GM12878 (cell line): ENCODE measurements around the gene ID4. TPM values are rescaled to one million over a fixed set of nuclear protein-coding genes. Genes with fewer than 3 reads are reported as not detected.

ENCODE experiments used
- ATAC-seq: fragments of 200-7000 bp; cut with Tn5 transposase; 3 replicates; pipeline ENCODE4 v1.9.1; 2020; ENCODE audit warnings: mild to moderate bottlenecking, moderate library complexity
- BruUV-seq: library from RNA; stranded (reverse); fragments of 400-500 nt; replicated peaks from 2 replicates; lab custom pipeline; 2021; lab: Mats Ljungman, UMichigan
- CTCF ChIA-PET: fragments of 300-600 bp; sonication (Branson Sonifier 250); formaldehyde crosslinking; extraction: SDS; loops from one replicate; lab custom pipeline; 2021; ENCODE audit warnings: inconsistent platforms; lab: Yijun Ruan, JAX
- POLR2A ChIA-PET: fragments of 350-600 bp; formaldehyde crosslinking; extraction: SDS; loops from one replicate; lab custom pipeline; 2021; ENCODE audit warnings: inconsistent platforms; lab: Charles Lee
- RAD21 ChIA-PET: fragments of 300-600 bp; sonication (Branson Sonifier 250); formaldehyde crosslinking; loops from one replicate; lab custom pipeline; 2023; ENCODE audit warnings: antibody characterized with exemption; ENCODE audit not compliant: unreplicated experiment; lab: Charles Lee
- SMC1A ChIA-PET: fragments of 300-600 bp; sonication (Branson Sonifier 250); formaldehyde crosslinking; loops from one replicate; lab custom pipeline; 2023; ENCODE audit not compliant: unreplicated experiment, uncharacterized antibody; lab: Charles Lee
- DNase-seq: peaks from one replicate; pipeline ENCODE4 v3.0.0-alpha.2; 2011; ENCODE audit warnings: low read depth, low spot score
- FAIRE-seq: peaks from 3 replicates; lab custom pipeline; 2011; peaks lifted over from hg19 to GRCh38; lab: Jason Lieb, UNC
- H2AFZ ChIP-seq: 2 replicates; pipeline ENCODE4 v1.6.0; 2011; ENCODE audit warnings: low read depth, low read length, control low read depth; ENCODE audit not compliant: control insufficient read depth
- H3K27ac ChIP-seq: 2 replicates; pipeline ENCODE4 v1.5.1; 2011; ENCODE audit warnings: control low read depth; ENCODE audit not compliant: control insufficient read depth, insufficient read depth
- H3K27me3 ChIP-seq, 2 experiments: replicated peaks in 1 of 2; 2 replicates each; pipeline versions ENCODE4 v1.6.0 to v1.6.1; 2011; ENCODE audit warnings: low read length in 1 of 2; ENCODE audit not compliant: control insufficient read depth in 2 of 2, insufficient read depth in 2 of 2
- H3K36me3 ChIP-seq, 2 experiments: 2 replicates each; pipeline ENCODE4 v1.5.1; 2011; ENCODE audit warnings: low read length in 1 of 2; ENCODE audit not compliant: control insufficient read depth in 2 of 2, insufficient read depth in 2 of 2
- H3K4me1 ChIP-seq: 2 replicates; pipeline ENCODE4 v1.6.1; 2011; ENCODE audit warnings: mild to moderate bottlenecking, low read length, moderate library complexity, mixed read lengths; ENCODE audit not compliant: control insufficient read depth, insufficient read depth
- H3K4me2 ChIP-seq: 2 replicates; pipeline ENCODE4 v1.6.0; 2011; ENCODE audit warnings: control low read depth; ENCODE audit not compliant: control insufficient read depth, insufficient read depth
- H3K4me3 ChIP-seq: fragments of 200-600 bp; sonication (generic); 2 replicates; pipeline ENCODE4 v1.5.1; 2016
- H3K79me2 ChIP-seq: 2 replicates; pipeline ENCODE4 v1.6.0; 2011; ENCODE audit warnings: low read length; ENCODE audit not compliant: control insufficient read depth, insufficient read depth
- H3K9ac ChIP-seq: 2 replicates; pipeline ENCODE4 v1.8.0; 2011; ENCODE audit warnings: low read length, control low read depth, mixed read lengths; ENCODE audit not compliant: control insufficient read depth, insufficient read depth
- H3K9me3 ChIP-seq: replicated peaks from 3 replicates; pipeline ENCODE4 v1.5.1; 2011; ENCODE audit warnings: mild to moderate bottlenecking, low read length; ENCODE audit not compliant: control insufficient read depth, insufficient read depth
- H4K20me1 ChIP-seq: 2 replicates; pipeline ENCODE4 v1.6.0; 2011; ENCODE audit not compliant: control insufficient read depth, insufficient read depth
- ASH2L ChIP-seq: fragments of 300-600, 200-600 bp; sonication (generic); IDR thresholded peaks from 2 replicates; pipeline ENCODE4 v1.6.1; 2017; ENCODE audit warnings: low read depth, mild to moderate bottlenecking, borderline replicate concordance
- ATF2 ChIP-seq: IDR thresholded peaks from 2 replicates; pipeline ENCODE4 v1.6.1; 2012; ENCODE audit warnings: low read length, inconsistent platforms
- BHLHE40 ChIP-seq, 2 experiments: fragments of 450-650 bp in 1 of 2; IDR thresholded peaks; 2 replicates each; pipeline ENCODE4 v1.6.1; 2011 to 2017; ENCODE audit warnings: low read depth in 2 of 2, borderline replicate concordance in 1 of 2, improper control_type of control experiment in 1 of 2, low read length in 1 of 2, mild to moderate bottlenecking in 1 of 2
- E2F8 ChIP-seq: fragments of 450-650 bp; IDR thresholded peaks from 2 replicates; pipeline ENCODE4 v1.6.1; 2018; ENCODE audit warnings: mild to moderate bottlenecking, low read depth, moderate library complexity; ENCODE audit not compliant: partially characterized antibody
- EED ChIP-seq: sonication (generic); IDR thresholded peaks from 2 replicates; pipeline ENCODE4 v1.6.1; 2016; ENCODE audit warnings: antibody characterized with exemption, low read depth
- RAD21 ChIP-seq: IDR thresholded peaks from 2 replicates; pipeline ENCODE4 v1.6.1; 2011; ENCODE audit warnings: mild to moderate bottlenecking, low read depth, low read length, moderate library complexity; ENCODE audit not compliant: insufficient read depth
- RBBP5 ChIP-seq: fragments of 200-600 bp; sonication (generic); conservative IDR thresholded peaks from 2 replicates; pipeline ENCODE4 v1.6.1; 2016
- SREBF1 ChIP-seq: IDR thresholded peaks from 2 replicates; pipeline ENCODE4 v1.6.1; 2012; ENCODE audit warnings: mild to moderate bottlenecking, low read length
- SUPT20H ChIP-seq: IDR thresholded peaks from 2 replicates; pipeline ENCODE4 v1.6.1; 2011; ENCODE audit warnings: low read depth, mild to moderate bottlenecking, low read length, moderate library complexity, borderline replicate concordance; ENCODE audit not compliant: control insufficient read depth
- WGBS: methylation state at CpG from one replicate; pipeline ENCODE4 v1.1.6; 2016; ENCODE audit warnings: low lambda C conversion rate; ENCODE audit not compliant: insufficient replicate concordance, insufficient coverage; ENCODE audit errors: missing lambda C conversion rate; 5-methylcytosine and 5-hydroxymethylcytosine counted together
- in situ Hi-C: fragments of 300-500 bp; cut with MboI; formaldehyde crosslinking; loops from 9 replicates; pipeline ENCODE4 v1.14.3; 2018; ENCODE audit warnings: mixed read lengths
- intact Hi-C: fragments of 100-400 bp; cut with micrococcal nuclease; formaldehyde crosslinking; loops from one replicate; pipeline ENCODE4 v1.14.2; 2022; ENCODE audit not compliant: unreplicated experiment
- polyA plus RNA-seq, 11 experiments: library from polyadenylated mRNA; depleted of rRNA in 4 of 11; unstranded in 6 of 11; stranded (reverse) in 5 of 11; fragments of >200 nt; fragmentation: Nextera tagmentation in 4 of 11; fragmentation: Illumina TruSeq in 1 of 11; extraction: Ambion mirVana in 4 of 11; extraction: Trizol in 1 of 11; gene quantifications; 1 replicate in 1 of 11; 2 replicates in 10 of 11; pipeline versions ENCODE4 v1.2.1 to v1.2.3, GENCODE V29; 2011 to 2016; ENCODE audit warnings: inconsistent platforms in 2 of 11, missing spikeins in 2 of 11, low read depth in 1 of 11
- total RNA-seq, 4 experiments: library from RNA; depleted of rRNA in 3 of 4; stranded (reverse); fragments of >200 nt in 3 of 4; fragmentation: Illumina TruSeq in 1 of 4; extraction: Trizol in 1 of 4; gene quantifications; 2 replicates each; pipeline versions ENCODE4 v1.2.1 to v1.2.3, GENCODE V29; 2013 to 2021
- TF ChIP-seq, protein P1 (sequence below): IDR thresholded peaks from 2 replicates; pipeline ENCODE4 v1.6.1; 2011; ENCODE audit warnings: borderline replicate concordance, low read depth, mild to moderate bottlenecking, moderate library complexity, low read length; ENCODE audit not compliant: insufficient read depth, poor library complexity, severe bottlenecking

ID4 gene
- total and polyA plus RNA-seq, 10 of the 15 experiments (the other 5 are each of a cell fraction or from before 2014, with no cell fraction given), result 0.09 TPM; not detected in 9

DNA sequence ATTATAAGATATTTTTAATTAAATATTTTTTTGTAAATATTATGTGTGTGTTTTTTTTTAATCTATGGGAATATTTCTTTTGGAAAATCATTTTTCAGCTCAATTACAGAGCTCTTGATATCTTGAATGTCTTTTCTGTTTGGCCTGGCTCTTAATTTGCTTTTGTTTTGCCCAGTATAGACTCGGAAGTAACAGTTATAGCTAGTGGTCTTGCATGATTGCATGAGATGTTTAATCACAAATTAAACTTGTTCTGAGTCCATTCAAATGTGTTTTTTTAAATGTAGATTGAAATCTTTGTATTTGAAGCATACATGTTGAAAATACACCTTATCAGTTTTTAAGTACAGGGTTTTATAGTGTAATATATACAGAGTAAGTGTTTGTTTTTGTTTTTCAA, 2.6 kb downstream of the ID4 start:
- ChIA-PET CTCF (no interaction called here), SMC1A (no interaction called here), RAD21 (no interaction called here), POLR2A (no interaction called here)
- Histone ChIP-seq H3K4me3 (no peak overlapping the region), H3K9ac (no peak overlapping the region), H3K4me1 (no peaks in the 10 kb centered on the region), H3K4me2 (no peak overlapping the region), H3K27me3 (peaks cover 0 to 16% of the 10 kb centered on the region in 2 experiments; a peak in 3 of 4 replicates), H3K27ac (no peak overlapping the region), H3K79me2 (no peaks in the 10 kb centered on the region), H3K36me3 (no peaks in the 10 kb centered on the region), H4K20me1 (no peaks in the 10 kb centered on the region), H3K9me3 (no peaks in the 10 kb centered on the region; the same call in 2 of the 3 replicates), H2AFZ (no peak overlapping the region)
- TF ChIP-seq ATF2 (no peak), RAD21 (no peak), ASH2L (no peak), E2F8 (no peak), SUPT20H (no peak), RBBP5 (no peak), BHLHE40 (IDR thresholded peaks at IDR 0.05; ENCODE audit: borderline replicate concordance in 1 of 2, low read depth in 2 of 2, low read length in 1 of 2) (no peak), EED (no peak), SREBF1 (no peak)
- TF ChIP-seq, protein P1, sequence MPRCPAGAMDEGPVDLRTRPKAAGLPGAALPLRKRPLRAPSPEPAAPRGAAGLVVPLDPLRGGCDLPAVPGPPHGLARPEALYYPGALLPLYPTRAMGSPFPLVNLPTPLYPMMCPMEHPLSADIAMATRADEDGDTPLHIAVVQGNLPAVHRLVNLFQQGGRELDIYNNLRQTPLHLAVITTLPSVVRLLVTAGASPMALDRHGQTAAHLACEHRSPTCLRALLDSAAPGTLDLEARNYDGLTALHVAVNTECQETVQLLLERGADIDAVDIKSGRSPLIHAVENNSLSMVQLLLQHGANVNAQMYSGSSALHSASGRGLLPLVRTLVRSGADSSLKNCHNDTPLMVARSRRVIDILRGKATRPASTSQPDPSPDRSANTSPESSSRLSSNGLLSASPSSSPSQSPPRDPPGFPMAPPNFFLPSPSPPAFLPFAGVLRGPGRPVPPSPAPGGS, result no peak
- FAIRE-seq, result no peak
- no peak for ATAC-seq
- BruUV-seq, result no TSS peak
- in situ Hi-C loops, result no loop called here
- intact Hi-C loops, result no loop called here
- no peak for DNase-seq
- 13% methylated on average over 1 of the region's 1 CpG for WGBS
